GM19239 (cell line): ENCODE data around the gene ZNF853.
"Not testable (repeated sequence)": the region's sequence is repeated elsewhere in the genome, so short reads cannot be mapped to it uniquely, and the experiment has no call there.

Source experiments
- DNase-seq: peaks from one replicate; pipeline ENCODE4 v3.0.0; 2011; ENCODE audit warnings: low spot score; ENCODE audit not compliant: insufficient read length
- FAIRE-seq: peaks from 2 replicates; lab custom pipeline; 2011; peaks lifted over from hg19 to GRCh38; lab: Jason Lieb, UNC

Gene ZNF853

GRCh38 chr7:6634021-6634420 is 18.6 kb downstream of the ZNF853 start:
- DNase-seq (no peak), FAIRE-seq (no peak)

GRCh38 chr7:6634971-6635370 is 19.6 kb downstream of the ZNF853 start:
- FAIRE-seq, DNase-seq: not testable (repeated sequence)

- DNase-seq = peak; percentile 96
- FAIRE-seq = peak; percentile 23
Observed at GRCh38 chr7:6636741-6637543, 21.5 kb downstream of the ZNF853 start, which contains the start of gene ZNF316. Gene ZNF316, plus strand, starts transcription at chr7:6637318. Its CDS starts 5,092 bp downstream, at chr7:6642410.

GRCh38 chr7:6637544-6638229 is 22.3 kb downstream of the ZNF853 start:
- FAIRE-seq (no peak), DNase-seq (peak; percentile 99)

GRCh38 chr7:6639032-6639431 is 23.6 kb downstream of the ZNF853 start:
- FAIRE-seq = no peak

GRCh38 chr7:6639627-6640026 is 24.2 kb downstream of the ZNF853 start:
- FAIRE-seq (no peak), DNase-seq (no peak)

More at GRCh38 chr7:6639032-6639431, 23.6 kb downstream of the ZNF853 start:
- DNase-seq = no peak

- DNase-seq (no peak), FAIRE-seq (no peak)
Observed at GRCh38 chr7:6640246-6640721, 24.9 kb downstream of the ZNF853 start.

- DNase-seq = no peak
- no peak for FAIRE-seq
Observed at GRCh38 chr7:6641305-6642035, 26.1 kb downstream of the ZNF853 start.

GRCh38 chr7:6642239-6642839 is 26.9 kb downstream of the ZNF853 start:
- DNase-seq = no peak
- FAIRE-seq = no peak

GRCh38 chr7:6642861-6643640 is 27.6 kb downstream of the ZNF853 start:
- DNase-seq (no peak), FAIRE-seq (no peak)

GRCh38 chr7:6643915-6644625 is 28.7 kb downstream of the ZNF853 start:
- DNase-seq (no peak), FAIRE-seq (no peak)

GRCh38 chr7:6644728-6645127 is 29.3 kb downstream of the ZNF853 start:
- FAIRE-seq (no peak), DNase-seq (no peak)

GRCh38 chr7:6646465-6646864 is 31.1 kb downstream of the ZNF853 start:
- FAIRE-seq (no peak), DNase-seq (no peak)

GRCh38 chr7:6647080-6647479 is 31.7 kb downstream of the ZNF853 start:
- no peak for FAIRE-seq
- no peak for DNase-seq

GRCh38 chr7:6647541-6647940 is 32.1 kb downstream of the ZNF853 start:
- DNase-seq (no peak), FAIRE-seq (no peak)

GRCh38 chr7:6648066-6648814 is 32.8 kb downstream of the ZNF853 start:
- FAIRE-seq = no peak
- no peak for DNase-seq

- no peak for DNase-seq
- FAIRE-seq = no peak
Observed at GRCh38 chr7:6648815-6649104, 33.4 kb downstream of the ZNF853 start.

- DNase-seq (no peak), FAIRE-seq (no peak)
Observed at GRCh38 chr7:6649241-6649961, 34.0 kb downstream of the ZNF853 start.
